ENCODE results near the gene LRRC10B. TPM values are rescaled to one million over a fixed set of nuclear protein-coding genes. Genes with fewer than 3 reads are reported as not detected.
A peak's percentile ranks its signal among the peaks of the same experiment; 100 is the strongest.

Gene LRRC10B
- total RNA-seq, 1 experiment from 2014 or later = 1.1 TPM

- intact Hi-C loops (cut with micrococcal nuclease; ENCODE audit: unreplicated experiment) = loop anchor here (5.0 kb wide), 1 partner anchor 246 kb away; no protein-coding TSS in a partner anchor
- Histone ChIP-seq H3K4me1 (replicated peaks; ENCODE audit: insufficient read depth) (peaks cover 72% of the 10 kb centered on the region), H4K20me1 (ENCODE audit: insufficient read depth) (no peaks in the 10 kb centered on the region), H3K36me3 (ENCODE audit: low read depth) (no peaks in the 10 kb centered on the region), H3K9me3 (ENCODE audit: insufficient read depth, low read depth) (no peaks in the 10 kb centered on the region), H3F3A (ENCODE audit: insufficient read depth, low read depth) (peaks cover 40% of the 10 kb centered on the region), H3K4me3 (no peak overlapping the region), H3K27me3 (ENCODE audit: insufficient read depth, low read depth) (no peaks in the 10 kb centered on the region), H2AFZ (no peak overlapping the region), H3K9me2 (ENCODE audit: insufficient read depth) (no peaks in the 10 kb centered on the region), H3K27ac (peak overlapping the region; percentile 88), H3K4me2 (peak overlapping the region; percentile 75; the same call in 1 of the 2 replicates), H3K79me2 (ENCODE audit: low read depth) (no peaks in the 10 kb centered on the region)
- ChIA-PET CTCF (no interaction called here), POLR2A (ENCODE audit: unreplicated experiment) (no interaction called here)
- DNase-seq = no peak
- no TSS peak for BruUV-seq (replicated peaks)
- TF ChIP-seq, protein P1, sequence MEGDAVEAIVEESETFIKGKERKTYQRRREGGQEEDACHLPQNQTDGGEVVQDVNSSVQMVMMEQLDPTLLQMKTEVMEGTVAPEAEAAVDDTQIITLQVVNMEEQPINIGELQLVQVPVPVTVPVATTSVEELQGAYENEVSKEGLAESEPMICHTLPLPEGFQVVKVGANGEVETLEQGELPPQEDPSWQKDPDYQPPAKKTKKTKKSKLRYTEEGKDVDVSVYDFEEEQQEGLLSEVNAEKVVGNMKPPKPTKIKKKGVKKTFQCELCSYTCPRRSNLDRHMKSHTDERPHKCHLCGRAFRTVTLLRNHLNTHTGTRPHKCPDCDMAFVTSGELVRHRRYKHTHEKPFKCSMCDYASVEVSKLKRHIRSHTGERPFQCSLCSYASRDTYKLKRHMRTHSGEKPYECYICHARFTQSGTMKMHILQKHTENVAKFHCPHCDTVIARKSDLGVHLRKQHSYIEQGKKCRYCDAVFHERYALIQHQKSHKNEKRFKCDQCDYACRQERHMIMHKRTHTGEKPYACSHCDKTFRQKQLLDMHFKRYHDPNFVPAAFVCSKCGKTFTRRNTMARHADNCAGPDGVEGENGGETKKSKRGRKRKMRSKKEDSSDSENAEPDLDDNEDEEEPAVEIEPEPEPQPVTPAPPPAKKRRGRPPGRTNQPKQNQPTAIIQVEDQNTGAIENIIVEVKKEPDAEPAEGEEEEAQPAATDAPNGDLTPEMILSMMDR (conservative IDR thresholded peaks at IDR 0.05) = no peak
- TF ChIP-seq EZH2 (IDR thresholded peaks at IDR 0.05; ENCODE audit: low read depth) = no peak
Observed at GRCh38 chr11:61486011-61486620, 22.4 kb upstream of the LRRC10B start.

- ChIA-PET POLR2A (ENCODE audit: unreplicated experiment) (interaction anchor here (0.6 kb wide), 1 partner anchor 41 kb away, joined by 3 read pairs; no protein-coding TSS in a partner anchor), CTCF (no interaction called here)
- H3K79me2 ChIP-seq (ENCODE audit: low read depth) = no peaks in the 10 kb centered on the region
- no peaks in the 10 kb centered on the region for H4K20me1 ChIP-seq (ENCODE audit: insufficient read depth)
- H3K27ac ChIP-seq = peak overlapping the region; percentile 88
- H3K4me3 ChIP-seq = no peak overlapping the region
- H3K4me1 ChIP-seq (replicated peaks; ENCODE audit: insufficient read depth) = peaks cover 65% of the 10 kb centered on the region
- BruUV-seq (replicated peaks) = no TSS peak
- intact Hi-C loops (cut with micrococcal nuclease; ENCODE audit: unreplicated experiment) = loop anchor here (5.0 kb wide), 1 partner anchor 246 kb away; no protein-coding TSS in a partner anchor
- no peaks in the 10 kb centered on the region for H3K9me2 ChIP-seq (ENCODE audit: insufficient read depth)
- peaks cover 36% of the 10 kb centered on the region for H3F3A ChIP-seq (ENCODE audit: insufficient read depth, low read depth)
- no peak overlapping the region for H2AFZ ChIP-seq
- H3K9me3 ChIP-seq (ENCODE audit: insufficient read depth, low read depth) = no peaks in the 10 kb centered on the region
- TF ChIP-seq, protein P1 (conservative IDR thresholded peaks at IDR 0.05) = no peak
- TF ChIP-seq EZH2 (IDR thresholded peaks at IDR 0.05; ENCODE audit: low read depth) = no peak
- H3K36me3 ChIP-seq (ENCODE audit: low read depth) = no peaks in the 10 kb centered on the region
- peak overlapping the region; percentile 75 for H3K4me2 ChIP-seq
- H3K27me3 ChIP-seq (ENCODE audit: insufficient read depth, low read depth) = no peaks in the 10 kb centered on the region
- peak; percentile 65 to 78 for DNase-seq
Observed at GRCh38 chr11:61486779-61487178, 21.8 kb upstream of the LRRC10B start.

DNA sequence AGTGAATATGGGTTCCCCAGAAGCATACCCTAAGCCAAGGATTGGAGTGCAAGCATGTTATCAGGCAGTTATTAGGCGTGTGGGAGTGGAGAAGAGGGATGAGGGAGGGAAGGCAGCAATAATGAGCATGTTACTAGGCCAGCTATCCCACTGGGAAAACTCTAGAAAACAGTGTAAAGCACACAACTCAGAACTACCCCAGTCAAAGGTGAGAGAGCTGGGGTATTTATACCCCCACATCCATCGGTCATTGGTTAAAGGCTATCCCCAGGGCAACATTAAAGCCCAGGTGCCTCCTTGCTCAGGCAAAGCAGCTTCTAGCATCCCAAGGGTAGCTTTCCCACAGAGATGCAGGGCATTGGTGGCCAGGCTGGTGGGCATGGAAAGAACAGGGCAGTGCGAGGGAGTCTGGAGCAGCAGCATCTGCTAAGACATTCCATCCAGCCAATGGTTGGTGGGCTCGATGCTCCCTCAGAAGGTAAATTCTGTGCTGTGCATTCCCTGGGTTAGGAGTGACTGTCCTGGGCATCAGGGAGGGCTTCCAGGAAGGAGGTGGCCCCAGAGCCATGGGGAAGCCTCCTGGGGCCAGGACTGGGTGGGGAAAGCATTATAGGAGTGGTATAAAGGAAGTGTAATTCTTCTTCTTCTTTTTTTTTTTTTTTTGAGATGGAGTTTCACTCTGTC is 21.1 kb upstream of the LRRC10B start:
- no peak overlapping the region for H3K4me3 ChIP-seq
- H3K4me2 ChIP-seq = peak overlapping the region; percentile 75
- H4K20me1 ChIP-seq (ENCODE audit: insufficient read depth) = no peaks in the 10 kb centered on the region
- ChIA-PET POLR2A (ENCODE audit: unreplicated experiment) (interaction anchor here (0.6 kb wide), 2 partner anchors 42 to 126 kb away, joined by 3 to 8 read pairs; no protein-coding TSS in a partner anchor), CTCF (interaction anchor here (0.7 kb wide), 2 partner anchors 41 to 233 kb away, joined by 8 to 19 read pairs; no protein-coding TSS in a partner anchor)
- intact Hi-C loops (cut with micrococcal nuclease; ENCODE audit: unreplicated experiment) = loop anchor here (1.0 to 5.0 kb wide), 2 partner anchors 22 to 245 kb away; no protein-coding TSS in a partner anchor
- BruUV-seq (replicated peaks) = TSS peak; percentile 59
- no peak overlapping the region for H2AFZ ChIP-seq
- TF ChIP-seq EZH2 (IDR thresholded peaks at IDR 0.05; ENCODE audit: low read depth) = no peak
- TF ChIP-seq, protein P1 (conservative IDR thresholded peaks at IDR 0.05) = no peak
- peaks cover 36% of the 10 kb centered on the region for H3F3A ChIP-seq (ENCODE audit: insufficient read depth, low read depth)
- peaks cover 58% of the 10 kb centered on the region for H3K4me1 ChIP-seq (replicated peaks; ENCODE audit: insufficient read depth)
- H3K27ac ChIP-seq = peak overlapping the region; percentile 88
- H3K36me3 ChIP-seq (ENCODE audit: low read depth) = no peaks in the 10 kb centered on the region
- H3K9me2 ChIP-seq (ENCODE audit: insufficient read depth) = no peaks in the 10 kb centered on the region
- no peaks in the 10 kb centered on the region for H3K27me3 ChIP-seq (ENCODE audit: insufficient read depth, low read depth)
- no peaks in the 10 kb centered on the region for H3K9me3 ChIP-seq (ENCODE audit: insufficient read depth, low read depth)
- no peak for DNase-seq
- H3K79me2 ChIP-seq (ENCODE audit: low read depth) = no peaks in the 10 kb centered on the region

All from PC-9 (cell line).